Activated naive CD8-positive, alpha-beta T cell treated with anti-CD3 and anti-CD28 coated beads, Interleukin-2, amount 10 ng/mL, durations not matched to agents 7 days and 5 days (primary cell): Measurements from ENCODE around the gene MAP7. TPM values are rescaled to one million over a fixed set of nuclear protein-coding genes. Genes with fewer than 3 reads are reported as not detected.

Experiments
- ATAC-seq: fragments of 150-1000 bp; cut with Tn5 transposase; one replicate; pipeline ENCODE4 v1.10.0; 2021; ENCODE audit warnings: low read depth, moderate library complexity
- POLR2A ChIA-PET: fragments of 350-600 bp; sonication (Branson Sonifier 250); formaldehyde crosslinking; loops from one replicate; lab custom pipeline; 2021; ENCODE audit warnings: antibody characterized with exemption; lab: Charles Lee
- DNase-seq: peaks from one replicate; pipeline ENCODE4 v3.0.0; 2021
- H3K27ac Mint-ChIP-seq: one replicate; pipeline ENCODE4 v1.8.0; 2022; ENCODE audit warnings: mild to moderate bottlenecking, mixed read lengths
- H3K27me3 Mint-ChIP-seq: one replicate; pipeline ENCODE4 v1.8.0; 2022; ENCODE audit warnings: mild to moderate bottlenecking, moderate library complexity, mixed read lengths
- H3K36me3 Mint-ChIP-seq: one replicate; pipeline ENCODE4 v1.8.0; 2021; ENCODE audit warnings: mild to moderate bottlenecking, mixed read lengths
- H3K4me1 Mint-ChIP-seq: one replicate; pipeline ENCODE4 v1.8.0; 2021; ENCODE audit warnings: mixed read lengths
- H3K4me3 Mint-ChIP-seq: one replicate; pipeline ENCODE4 v1.8.0; 2022; ENCODE audit warnings: mild to moderate bottlenecking, moderate library complexity, mixed read lengths
- H3K9me3 Mint-ChIP-seq: one replicate; pipeline ENCODE4 v1.8.0; 2021; ENCODE audit warnings: mixed read lengths
- total RNA-seq, 2 experiments: library from RNA; stranded (reverse); gene quantifications; one replicate each; pipeline ENCODE4 v1.2.3, GENCODE V29; 2021

MAP7 gene
- total RNA-seq, 2 experiments from 2014 or later = 0.14 to 0.48 TPM

GRCh38 chr6:136535017-136535765, 15.0 kb downstream of the MAP7 start:
- POLR2A ChIA-PET = no interaction called here
- peaks cover 4% of the 10 kb centered on the region for H3K4me1 Mint-ChIP-seq
- no peaks in the 10 kb centered on the region for H3K9me3 Mint-ChIP-seq
- no peak overlapping the region for H3K4me3 Mint-ChIP-seq
- DNase-seq (no peak), ATAC-seq (no peak)
- peaks cover 16% of the 10 kb centered on the region for H3K27me3 Mint-ChIP-seq
- no peak overlapping the region for H3K27ac Mint-ChIP-seq
- no peaks in the 10 kb centered on the region for H3K36me3 Mint-ChIP-seq

DNA sequence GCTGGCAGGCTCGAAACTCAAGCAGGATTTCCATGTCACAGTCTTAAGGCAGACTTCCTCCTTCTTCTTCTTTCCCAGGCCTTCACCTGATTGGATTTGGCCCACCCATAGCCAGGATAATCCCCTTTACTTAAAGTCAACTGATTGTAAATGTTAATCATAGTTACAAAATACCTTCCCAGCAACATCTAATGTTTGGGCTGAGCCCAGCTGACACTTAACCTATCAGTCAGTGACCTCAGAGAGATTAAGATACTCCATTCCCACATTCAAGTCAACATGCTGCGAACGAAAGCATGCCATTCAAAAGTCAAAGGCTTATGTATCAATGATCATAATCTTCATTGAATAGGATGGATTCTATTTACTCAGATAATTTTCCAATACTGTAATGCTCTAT, 16.0 kb downstream of the MAP7 start:
- Mint-ChIP-seq H3K36me3 (no peaks in the 10 kb centered on the region), H3K9me3 (no peaks in the 10 kb centered on the region), H3K27ac (no peak overlapping the region), H3K4me3 (no peak overlapping the region), H3K4me1 (peaks cover 4% of the 10 kb centered on the region), H3K27me3 (peaks cover 16% of the 10 kb centered on the region)
- ATAC-seq (no peak), DNase-seq (no peak)
- POLR2A ChIA-PET = no interaction called here

- H3K4me1 Mint-ChIP-seq = peaks cover 4% of the 10 kb centered on the region
- POLR2A ChIA-PET = no interaction called here
- no peak for DNase-seq
These were observed 16.7 kb downstream of the MAP7 start for GRCh38 chr6:136533487-136533886.

DNA sequence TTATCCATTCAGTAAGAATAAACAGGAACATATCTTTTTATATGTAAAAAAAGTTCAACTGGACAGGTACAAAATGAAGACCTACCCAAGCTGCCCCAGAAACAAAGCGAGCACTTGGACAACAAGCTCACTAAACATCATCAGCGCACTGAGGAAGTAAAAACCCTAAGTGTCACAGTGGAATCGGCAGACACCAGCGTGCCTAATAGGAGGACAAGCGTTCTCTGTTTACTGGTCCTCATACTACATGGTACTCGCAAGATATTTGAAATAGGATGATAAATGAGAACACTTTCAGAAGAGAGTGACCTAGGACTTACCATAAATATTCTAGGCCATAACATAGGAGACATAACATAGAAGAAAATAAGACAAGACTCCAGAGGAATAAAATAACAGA, 18.2 kb downstream of the MAP7 start:
- no peaks in the 10 kb centered on the region for H3K36me3 Mint-ChIP-seq
- H3K27ac Mint-ChIP-seq = no peak overlapping the region
- H3K9me3 Mint-ChIP-seq = no peaks in the 10 kb centered on the region
- POLR2A ChIA-PET = no interaction called here
- H3K4me3 Mint-ChIP-seq = no peak overlapping the region
- ATAC-seq = no peak
- DNase-seq = no peak
- H3K4me1 Mint-ChIP-seq = peaks cover 4% of the 10 kb centered on the region
- peaks cover 22% of the 10 kb centered on the region for H3K27me3 Mint-ChIP-seq

More at GRCh38 chr6:136533487-136533886, 16.7 kb downstream of the MAP7 start:
- Mint-ChIP-seq H3K27me3 (peaks cover 15% of the 10 kb centered on the region), H3K27ac (no peak overlapping the region), H3K36me3 (no peaks in the 10 kb centered on the region), H3K9me3 (no peaks in the 10 kb centered on the region), H3K4me3 (no peak overlapping the region)
- ATAC-seq = no peak

DNA sequence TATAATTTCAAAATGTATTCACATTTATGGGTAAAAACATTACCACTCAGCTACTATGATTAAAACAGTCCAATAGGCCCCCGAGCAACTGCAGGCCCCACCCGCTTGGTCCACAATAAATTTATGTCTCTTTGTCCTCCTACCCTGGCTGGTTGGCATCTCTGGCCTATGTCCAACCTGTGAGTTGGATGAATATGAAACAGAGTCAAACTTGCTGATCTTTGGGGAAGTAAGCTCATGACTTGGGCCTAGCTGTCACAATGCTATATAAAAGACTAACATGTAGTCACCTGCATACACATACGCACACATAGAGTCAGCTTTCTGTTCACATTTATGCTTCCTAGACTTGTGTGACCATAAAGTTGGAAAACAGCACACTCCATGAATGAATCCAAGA, 20.5 kb downstream of the MAP7 start:
- H3K27ac Mint-ChIP-seq = no peak overlapping the region
- POLR2A ChIA-PET = no interaction called here
- DNase-seq (no peak), ATAC-seq (no peak)
- H3K4me1 Mint-ChIP-seq = peaks cover 10% of the 10 kb centered on the region
- H3K9me3 Mint-ChIP-seq = no peaks in the 10 kb centered on the region
- H3K27me3 Mint-ChIP-seq = peaks cover 22% of the 10 kb centered on the region
- H3K4me3 Mint-ChIP-seq = no peak overlapping the region
- H3K36me3 Mint-ChIP-seq = no peaks in the 10 kb centered on the region

GRCh38 chr6:136528477-136528876, 21.7 kb downstream of the MAP7 start:
- no peaks in the 10 kb centered on the region for H3K9me3 Mint-ChIP-seq
- H3K4me1 Mint-ChIP-seq = peaks cover 10% of the 10 kb centered on the region
- ATAC-seq (no peak), DNase-seq (no peak)
- peaks cover 22% of the 10 kb centered on the region for H3K27me3 Mint-ChIP-seq
- no peaks in the 10 kb centered on the region for H3K36me3 Mint-ChIP-seq
- no peak overlapping the region for H3K4me3 Mint-ChIP-seq
- POLR2A ChIA-PET = no interaction called here
- H3K27ac Mint-ChIP-seq = no peak overlapping the region

GRCh38 chr6:136527831-136528230, 22.4 kb downstream of the MAP7 start:
- H3K9me3 Mint-ChIP-seq = no peaks in the 10 kb centered on the region
- H3K4me1 Mint-ChIP-seq = peaks cover 10% of the 10 kb centered on the region
- DNase-seq (no peak), ATAC-seq (no peak)
- no peaks in the 10 kb centered on the region for H3K36me3 Mint-ChIP-seq
- no peak overlapping the region for H3K27ac Mint-ChIP-seq
- peaks cover 17% of the 10 kb centered on the region for H3K27me3 Mint-ChIP-seq
- POLR2A ChIA-PET = no interaction called here
- H3K4me3 Mint-ChIP-seq = no peak overlapping the region

DNA sequence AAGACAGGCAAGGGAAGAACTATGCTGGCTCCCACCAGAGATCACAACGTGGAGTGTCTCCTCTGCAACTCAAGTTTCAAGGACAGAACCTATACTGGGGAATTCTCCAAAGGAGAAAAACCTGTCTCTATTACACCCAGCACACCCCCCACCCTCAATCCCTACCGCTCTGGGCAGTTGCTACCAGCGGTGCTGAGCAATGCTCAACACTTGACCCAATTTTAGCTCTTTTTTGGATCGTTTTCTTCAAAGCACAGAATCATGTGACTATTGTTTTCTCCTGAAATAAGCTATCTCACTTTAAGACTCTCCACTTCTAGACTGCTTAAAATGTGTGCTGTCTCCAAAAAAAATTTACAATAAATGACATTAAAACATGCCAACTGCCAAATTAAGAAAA, 23.3 kb downstream of the MAP7 start:
- Mint-ChIP-seq H3K36me3 (no peaks in the 10 kb centered on the region), H3K9me3 (no peaks in the 10 kb centered on the region), H3K4me3 (no peak overlapping the region), H3K4me1 (peaks cover 10% of the 10 kb centered on the region), H3K27ac (no peak overlapping the region), H3K27me3 (peaks cover 16% of the 10 kb centered on the region)
- DNase-seq (no peak), ATAC-seq (no peak)
- POLR2A ChIA-PET = no interaction called here

GRCh38 chr6:136526196-136526930, 23.9 kb downstream of the MAP7 start:
- Mint-ChIP-seq H3K27me3 (peaks cover 16% of the 10 kb centered on the region), H3K9me3 (no peaks in the 10 kb centered on the region), H3K4me3 (peak overlapping the region; percentile 64), H3K4me1 (peaks cover 10% of the 10 kb centered on the region), H3K36me3 (no peaks in the 10 kb centered on the region), H3K27ac (no peak overlapping the region)
- POLR2A ChIA-PET = no interaction called here
- ATAC-seq (peak; percentile 98), DNase-seq (peak; percentile 57)

DNA sequence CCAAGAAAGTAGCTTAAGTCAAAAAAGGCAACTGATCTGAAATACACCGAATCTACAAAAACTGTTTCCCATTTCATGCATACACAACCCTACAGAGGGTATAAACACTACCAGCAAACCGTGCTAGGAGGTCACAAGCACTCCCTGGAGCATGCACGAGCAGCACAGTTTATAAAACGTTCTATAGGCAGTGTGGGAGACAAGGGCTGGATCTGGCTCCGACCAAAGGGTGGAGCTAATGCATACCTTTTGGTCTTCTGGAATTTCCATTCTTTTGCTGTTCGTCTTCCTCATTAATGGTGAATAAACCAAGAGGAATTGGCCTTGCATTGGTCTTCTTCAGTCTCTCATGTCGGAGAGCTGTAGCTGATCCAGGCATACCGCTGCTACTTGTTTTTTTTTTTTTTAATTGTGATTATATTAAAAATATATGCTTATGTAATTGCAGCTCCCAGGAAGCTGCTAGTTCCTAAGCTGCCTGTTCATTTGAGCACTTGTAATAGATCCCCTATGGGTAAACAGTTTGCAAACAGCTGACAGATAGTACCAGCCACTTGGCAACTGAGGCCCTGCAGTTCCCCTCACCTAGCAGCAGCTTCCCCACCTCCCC, 24.5 kb downstream of the MAP7 start:
- H3K36me3 Mint-ChIP-seq = no peaks in the 10 kb centered on the region
- H3K27ac Mint-ChIP-seq = no peak overlapping the region
- H3K4me3 Mint-ChIP-seq = peak overlapping the region; percentile 64
- peaks cover 16% of the 10 kb centered on the region for H3K27me3 Mint-ChIP-seq
- ATAC-seq (no peak), DNase-seq (no peak)
- H3K9me3 Mint-ChIP-seq = no peaks in the 10 kb centered on the region
- POLR2A ChIA-PET = no interaction called here
- H3K4me1 Mint-ChIP-seq = peaks cover 10% of the 10 kb centered on the region

DNA sequence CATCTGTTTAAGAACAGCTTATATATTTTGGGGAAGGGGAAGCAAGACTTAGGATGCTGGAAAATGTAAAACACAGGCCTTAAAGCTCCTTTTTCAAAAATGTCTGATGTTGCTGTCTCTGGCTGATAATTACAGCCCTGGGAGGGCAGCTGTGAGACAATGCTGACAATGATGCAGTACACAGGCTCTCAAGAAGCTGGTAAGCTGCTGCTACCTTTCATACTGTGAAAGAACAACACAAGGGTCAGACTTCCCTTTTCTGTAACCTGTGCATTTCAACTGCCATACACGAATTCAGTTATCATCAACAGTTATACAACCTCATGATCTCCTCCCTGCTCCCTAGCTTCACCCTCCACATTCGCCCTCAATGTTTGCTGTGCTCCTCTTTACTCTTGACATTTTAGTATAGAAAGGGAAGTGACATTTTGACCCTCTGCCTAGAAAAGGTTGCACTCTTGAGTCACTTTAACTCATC, 25.2 kb downstream of the MAP7 start:
- no peak overlapping the region for H3K27ac Mint-ChIP-seq

GRCh38 chr6:136524339-136524935, 25.8 kb downstream of the MAP7 start:
- peaks cover 10% of the 10 kb centered on the region for H3K4me1 Mint-ChIP-seq
- POLR2A ChIA-PET = no interaction called here
- DNase-seq = no peak
- ATAC-seq = no peak
- no peak overlapping the region for H3K27ac Mint-ChIP-seq
- H3K9me3 Mint-ChIP-seq = no peaks in the 10 kb centered on the region
- H3K27me3 Mint-ChIP-seq = peaks cover 23% of the 10 kb centered on the region
- no peak overlapping the region for H3K4me3 Mint-ChIP-seq
- H3K36me3 Mint-ChIP-seq = no peaks in the 10 kb centered on the region

More for the DNA sequence above, 25.2 kb downstream of the MAP7 start:
- Mint-ChIP-seq H3K36me3 (no peaks in the 10 kb centered on the region), H3K4me3 (no peak overlapping the region), H3K4me1 (peaks cover 10% of the 10 kb centered on the region), H3K9me3 (no peaks in the 10 kb centered on the region), H3K27me3 (peaks cover 19% of the 10 kb centered on the region)
- POLR2A ChIA-PET = no interaction called here
- ATAC-seq (no peak), DNase-seq (no peak)

GRCh38 chr6:136523196-136523595, 27.0 kb downstream of the MAP7 start:
- Mint-ChIP-seq H3K4me1 (peaks cover 10% of the 10 kb centered on the region), H3K36me3 (no peaks in the 10 kb centered on the region), H3K27ac (no peak overlapping the region), H3K4me3 (no peak overlapping the region), H3K27me3 (peaks cover 23% of the 10 kb centered on the region), H3K9me3 (no peaks in the 10 kb centered on the region)
- DNase-seq (no peak), ATAC-seq (no peak)
- POLR2A ChIA-PET = no interaction called here
